ENCODE data around the gene ZMIZ1.

ZMIZ1 gene

GRCh38 chr10:79219322-79219957 is 150.7 kb downstream of the ZMIZ1 start:
- DNase-seq: no peak

GRCh38 chr10:79220307-79220706 is 151.5 kb downstream of the ZMIZ1 start:
- DNase-seq: no peak

- peak; percentile 92 for DNase-seq
Measured at GRCh38 chr10:79221110-79222051, 152.6 kb downstream of the ZMIZ1 start.

GRCh38 chr10:79222186-79222585 is 153.4 kb downstream of the ZMIZ1 start:
- no peak for DNase-seq

- no peak for DNase-seq
Measured at GRCh38 chr10:79223091-79224048, 154.6 kb downstream of the ZMIZ1 start.

- no peak for DNase-seq
Measured at GRCh38 chr10:79224263-79224949, 155.6 kb downstream of the ZMIZ1 start.

- no peak for DNase-seq
Measured at GRCh38 chr10:79224992-79225391, 156.2 kb downstream of the ZMIZ1 start.

GRCh38 chr10:79226391-79227245 is 157.9 kb downstream of the ZMIZ1 start:
- no peak for DNase-seq

GRCh38 chr10:79229071-79229541 is 160.3 kb downstream of the ZMIZ1 start:
- DNase-seq: no peak

GRCh38 chr10:79229830-79230327 is 161.1 kb downstream of the ZMIZ1 start:
- no peak for DNase-seq

GRCh38 chr10:79230328-79230830 is 161.6 kb downstream of the ZMIZ1 start:
- peak; percentile 84 for DNase-seq

- no peak for DNase-seq
Measured at GRCh38 chr10:79230850-79231249, 162.1 kb downstream of the ZMIZ1 start.

- no peak for DNase-seq
Measured at GRCh38 chr10:79231908-79232307, 163.1 kb downstream of the ZMIZ1 start.

GRCh38 chr10:79232864-79233263 is 164.1 kb downstream of the ZMIZ1 start:
- no peak for DNase-seq

- no peak for DNase-seq
Measured at GRCh38 chr10:79234391-79235315, 165.9 kb downstream of the ZMIZ1 start.

- DNase-seq: no peak
Measured at GRCh38 chr10:79235765-79236432, 167.1 kb downstream of the ZMIZ1 start.

GRCh38 chr10:79236433-79236765 is 167.6 kb downstream of the ZMIZ1 start:
- DNase-seq: no peak

GRCh38 chr10:79237454-79238157 is 168.8 kb downstream of the ZMIZ1 start:
- no peak for DNase-seq

GRCh38 chr10:79238158-79238520 is 169.4 kb downstream of the ZMIZ1 start:
- no peak for DNase-seq
